Measurements from ENCODE around the gene M6PR.
"Not testable (repeated sequence)": the region's sequence is repeated elsewhere in the genome, so short reads cannot be mapped to it uniquely, and the experiment has no call there.

The M6PR gene

DNA sequence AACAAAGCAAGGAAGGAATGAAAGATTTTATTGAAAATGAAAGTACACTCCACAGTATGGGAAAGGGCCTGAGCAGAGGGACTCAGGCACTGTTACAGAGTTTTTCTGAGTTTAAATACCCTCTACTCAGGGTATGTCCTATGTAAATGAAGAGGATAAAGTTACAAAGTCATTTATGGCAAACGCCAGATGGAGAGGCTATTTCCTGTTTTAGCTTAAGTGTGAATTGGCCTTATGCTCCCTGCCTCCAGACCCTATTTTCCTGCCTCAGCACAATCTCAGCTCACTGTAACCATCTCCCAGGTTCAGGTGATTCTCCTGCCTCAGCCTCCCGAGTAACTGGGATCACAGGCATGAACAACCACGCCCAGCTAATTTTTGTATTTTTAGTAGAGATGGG lies 41.9 kb downstream of the M6PR start:
- TF ChIP-seq, protein P1, sequence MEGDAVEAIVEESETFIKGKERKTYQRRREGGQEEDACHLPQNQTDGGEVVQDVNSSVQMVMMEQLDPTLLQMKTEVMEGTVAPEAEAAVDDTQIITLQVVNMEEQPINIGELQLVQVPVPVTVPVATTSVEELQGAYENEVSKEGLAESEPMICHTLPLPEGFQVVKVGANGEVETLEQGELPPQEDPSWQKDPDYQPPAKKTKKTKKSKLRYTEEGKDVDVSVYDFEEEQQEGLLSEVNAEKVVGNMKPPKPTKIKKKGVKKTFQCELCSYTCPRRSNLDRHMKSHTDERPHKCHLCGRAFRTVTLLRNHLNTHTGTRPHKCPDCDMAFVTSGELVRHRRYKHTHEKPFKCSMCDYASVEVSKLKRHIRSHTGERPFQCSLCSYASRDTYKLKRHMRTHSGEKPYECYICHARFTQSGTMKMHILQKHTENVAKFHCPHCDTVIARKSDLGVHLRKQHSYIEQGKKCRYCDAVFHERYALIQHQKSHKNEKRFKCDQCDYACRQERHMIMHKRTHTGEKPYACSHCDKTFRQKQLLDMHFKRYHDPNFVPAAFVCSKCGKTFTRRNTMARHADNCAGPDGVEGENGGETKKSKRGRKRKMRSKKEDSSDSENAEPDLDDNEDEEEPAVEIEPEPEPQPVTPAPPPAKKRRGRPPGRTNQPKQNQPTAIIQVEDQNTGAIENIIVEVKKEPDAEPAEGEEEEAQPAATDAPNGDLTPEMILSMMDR (IDR thresholded peaks at IDR 0.05; ENCODE audit: low read depth, low read length): no peak
- DNase-seq (ENCODE audit: extremely low read depth, low read depth): no peak

DNA sequence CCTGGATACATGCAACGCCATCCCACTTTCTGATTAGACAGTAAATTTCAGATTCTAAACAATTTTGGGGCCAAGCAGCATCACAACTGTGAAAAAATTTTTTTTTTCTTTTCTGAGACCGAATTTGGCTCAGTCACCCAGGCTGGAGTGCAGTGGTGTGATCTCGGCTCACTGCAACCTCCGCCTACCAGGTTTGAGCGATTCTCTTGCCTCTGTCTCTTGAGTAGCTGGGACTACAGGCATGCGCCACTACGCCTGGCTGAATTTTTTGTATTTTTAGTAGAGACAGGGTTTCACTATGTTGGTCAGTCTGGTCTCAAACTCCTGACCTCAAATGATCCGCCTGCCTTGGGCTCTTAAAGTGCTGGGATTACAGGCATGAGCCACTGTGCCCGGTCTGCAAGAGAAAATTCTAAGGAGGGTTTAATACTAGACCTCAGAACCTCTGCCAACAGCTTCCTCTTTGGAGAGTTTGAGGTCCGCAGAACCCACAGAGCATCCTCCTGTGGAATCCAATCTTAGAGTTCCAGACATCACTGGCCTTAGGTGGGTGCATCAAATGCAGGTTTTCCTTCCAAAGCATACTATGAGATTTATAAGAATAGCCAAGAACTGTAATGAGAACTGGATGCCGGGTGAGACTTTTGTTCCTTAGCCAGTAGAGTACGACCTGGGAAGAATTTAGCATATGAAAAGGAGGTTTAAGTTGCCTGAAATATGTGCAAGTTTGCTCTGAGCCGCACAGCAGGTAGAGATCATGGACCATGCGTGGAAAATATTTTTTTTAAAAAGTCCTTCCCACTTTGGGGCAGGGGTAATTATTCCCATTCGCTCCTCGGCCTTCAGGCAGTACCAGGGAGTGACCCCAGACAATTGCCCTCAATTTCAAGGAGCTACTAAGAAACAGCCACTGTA lies 42.9 kb downstream of the M6PR start:
- no peak for DNase-seq (ENCODE audit: extremely low read depth, low read depth)
- TF ChIP-seq, protein P1 (IDR thresholded peaks at IDR 0.05; ENCODE audit: low read depth, low read length): no peak

DNA sequence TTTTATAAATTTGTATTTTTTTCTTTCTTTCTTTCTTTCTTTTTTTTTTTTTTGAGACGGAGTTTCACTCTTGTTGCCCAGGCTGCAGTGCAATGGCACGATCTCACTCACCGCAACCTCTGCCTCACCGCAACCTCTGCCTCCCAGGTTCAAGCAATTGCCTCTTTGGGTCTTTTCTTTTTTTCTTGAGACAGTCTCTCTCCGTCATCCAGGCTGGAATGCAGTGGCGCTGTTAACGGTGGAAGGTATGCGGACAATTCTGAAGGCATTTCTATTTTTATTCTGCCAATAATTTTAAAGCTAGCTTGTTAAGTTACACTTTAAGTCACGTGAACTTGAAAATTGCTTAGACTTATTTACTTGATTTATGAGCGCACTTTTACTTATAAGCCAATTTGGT lies 43.9 kb downstream of the M6PR start:
- TF ChIP-seq, protein P1 (IDR thresholded peaks at IDR 0.05; ENCODE audit: low read depth, low read length): no peak
- no peak for DNase-seq (ENCODE audit: extremely low read depth, low read depth)

DNA sequence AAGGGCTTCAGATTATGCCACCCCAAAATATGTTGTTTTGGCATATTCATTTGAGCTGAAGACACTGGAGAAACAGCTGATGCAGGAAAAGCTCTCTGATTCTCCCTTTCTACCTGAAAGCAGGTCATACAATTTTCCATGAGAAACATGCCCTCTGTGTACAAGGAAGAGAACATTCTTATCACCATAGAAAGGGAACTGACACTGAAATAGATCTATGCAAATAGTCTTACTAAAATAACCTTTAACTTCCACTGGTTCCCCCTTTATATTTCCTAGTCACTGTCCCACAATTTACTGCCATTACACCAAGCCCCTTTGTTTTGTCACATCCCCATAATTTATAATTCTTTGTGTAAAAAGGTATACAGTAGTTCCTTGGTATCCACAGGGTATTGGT lies 44.8 kb downstream of the M6PR start:
- no peak for DNase-seq (ENCODE audit: extremely low read depth, low read depth)
- TF ChIP-seq, protein P1 (IDR thresholded peaks at IDR 0.05; ENCODE audit: low read depth, low read length): no peak

DNA sequence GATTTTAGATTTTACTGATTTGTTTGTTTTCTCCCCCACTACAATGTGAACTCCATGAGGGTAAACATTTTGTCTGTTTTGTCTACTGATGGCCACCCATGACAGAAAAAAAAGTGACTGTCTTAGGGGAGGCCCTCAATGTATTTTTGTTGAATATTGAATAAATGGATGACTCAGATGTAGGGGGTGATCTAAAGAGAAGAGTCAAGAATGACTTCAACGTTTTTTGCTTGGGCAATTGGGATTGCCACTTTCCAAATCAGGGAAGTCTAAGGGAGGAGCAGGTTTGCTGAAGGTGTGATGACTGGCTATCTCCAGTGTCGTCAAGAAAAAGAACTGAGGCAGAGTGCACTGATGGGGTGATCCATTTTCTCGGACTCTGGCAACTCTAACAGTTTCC lies 45.8 kb downstream of the M6PR start:
- TF ChIP-seq, protein P1 (IDR thresholded peaks at IDR 0.05; ENCODE audit: low read depth, low read length): no peak
- no peak for DNase-seq (ENCODE audit: extremely low read depth, low read depth)

DNA sequence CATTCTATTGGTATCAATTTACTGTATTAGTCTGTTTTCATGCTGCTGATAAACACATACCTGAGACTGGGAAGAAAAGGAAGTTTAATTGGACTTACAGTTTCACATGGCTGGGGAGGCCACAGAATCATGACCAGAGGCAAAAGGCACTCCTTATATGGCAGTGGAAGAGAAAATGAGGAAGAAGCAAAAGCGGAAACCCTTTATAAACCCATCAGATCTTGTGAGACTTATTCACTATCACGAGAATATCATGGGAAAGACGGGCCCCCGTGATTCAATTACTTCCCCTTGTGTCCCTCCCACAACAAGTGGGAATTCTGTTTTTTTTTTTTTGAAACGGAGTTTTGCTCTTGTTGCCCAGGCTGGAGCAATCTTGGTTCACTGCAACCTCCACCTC lies 46.7 kb downstream of the M6PR start:
- DNase-seq (ENCODE audit: extremely low read depth, low read depth): not testable (repeated sequence)

DNA sequence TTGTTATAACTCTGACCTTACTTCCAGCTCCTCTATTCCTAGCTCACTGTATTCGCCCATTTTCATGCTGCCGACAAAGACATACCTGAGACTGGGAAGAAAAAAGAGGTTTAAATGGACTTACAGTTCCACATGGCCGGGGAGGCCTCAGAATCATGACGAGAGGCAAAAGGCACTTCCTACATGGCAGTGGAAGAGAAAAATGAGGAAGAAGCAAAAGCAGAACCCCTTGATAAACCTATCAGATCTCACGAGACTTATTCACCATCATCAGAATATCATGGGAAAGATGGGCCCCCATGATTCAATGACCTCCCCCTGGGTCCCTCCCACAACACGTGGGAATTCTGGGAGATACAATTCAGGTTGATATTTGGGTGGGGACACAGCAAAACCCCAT lies 49.6 kb downstream of the M6PR start:
- DNase-seq (ENCODE audit: extremely low read depth, low read depth): no peak
- TF ChIP-seq, protein P1 (IDR thresholded peaks at IDR 0.05; ENCODE audit: low read depth, low read length): no peak

DNA sequence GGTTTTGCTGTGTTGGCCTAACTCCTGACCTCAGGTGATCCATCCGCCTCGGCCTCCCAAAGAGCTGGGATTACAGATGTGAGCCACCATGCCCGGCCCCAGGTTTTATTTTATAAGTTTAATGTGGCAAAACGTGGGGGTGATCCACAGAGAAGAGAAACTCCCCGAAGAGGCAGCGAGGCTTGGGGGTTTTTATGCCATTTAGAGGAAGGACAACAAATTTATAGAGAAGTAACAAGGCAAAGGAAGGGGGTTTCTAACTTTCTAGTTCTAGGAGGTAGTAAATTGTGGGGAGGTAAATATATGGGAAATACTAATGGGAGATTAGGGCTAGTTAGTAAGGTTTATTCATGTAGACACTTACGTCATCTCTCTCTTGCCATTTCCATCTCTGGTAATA lies 52.4 kb downstream of the M6PR start:
- no peak for DNase-seq (ENCODE audit: extremely low read depth, low read depth)
- TF ChIP-seq, protein P1 (IDR thresholded peaks at IDR 0.05; ENCODE audit: low read depth, low read length): no peak
